Urinary bladder (tissue), 4 donors: ENCODE results near the gene CERK. TPM values are rescaled to one million over a fixed set of nuclear protein-coding genes. Genes with fewer than 3 reads are reported as not detected.
A peak's percentile ranks its signal among the peaks of the same experiment; 100 is the strongest.
"Not testable (repeated sequence)": the region's sequence is repeated elsewhere in the genome, so short reads cannot be mapped to it uniquely, and the experiment has no call there.

Experiments
- DNase-seq: peaks from one replicate; pipeline ENCODE4 v3.0.0-alpha.2; 2015; ENCODE audit errors: extremely low spot score
- H3K27ac ChIP-seq: one replicate; pipeline ENCODE4 v1.5.1; 2013; ENCODE audit warnings: low read depth, mild to moderate bottlenecking, moderate library complexity
- H3K36me3 ChIP-seq: one replicate; pipeline ENCODE4 v1.6.1; 2013; ENCODE audit warnings: mild to moderate bottlenecking, moderate library complexity; ENCODE audit not compliant: insufficient read depth
- H3K4me1 ChIP-seq: one replicate; pipeline ENCODE4 v1.6.1; 2013; ENCODE audit warnings: mild to moderate bottlenecking, moderate library complexity; ENCODE audit not compliant: insufficient read depth
- H3K4me3 ChIP-seq: one replicate; pipeline ENCODE4 v1.5.1; 2013; ENCODE audit warnings: low read depth, low read length
- WGBS: extraction: QIAGEN DNeasy Blood & Tissue Kit; methylation state at CpG from one replicate; pipeline ENCODE4 v1.1.7; 2013; 5-methylcytosine and 5-hydroxymethylcytosine counted together
- polyA plus RNA-seq: library from polyadenylated mRNA; stranded (reverse); fragments of 200-250 nt; gene quantifications from one replicate; pipeline ENCODE4 v1.2.3, GENCODE V29; 2013
- total RNA-seq: library from RNA; depleted of rRNA; stranded (reverse); fragments of >200 nt; gene quantifications from one replicate; pipeline ENCODE4 v1.2.3, GENCODE V29; 2014
- donor health status: healthy with polysubstance abuse.
- donor health status: healthy.

Gene CERK, protein sequence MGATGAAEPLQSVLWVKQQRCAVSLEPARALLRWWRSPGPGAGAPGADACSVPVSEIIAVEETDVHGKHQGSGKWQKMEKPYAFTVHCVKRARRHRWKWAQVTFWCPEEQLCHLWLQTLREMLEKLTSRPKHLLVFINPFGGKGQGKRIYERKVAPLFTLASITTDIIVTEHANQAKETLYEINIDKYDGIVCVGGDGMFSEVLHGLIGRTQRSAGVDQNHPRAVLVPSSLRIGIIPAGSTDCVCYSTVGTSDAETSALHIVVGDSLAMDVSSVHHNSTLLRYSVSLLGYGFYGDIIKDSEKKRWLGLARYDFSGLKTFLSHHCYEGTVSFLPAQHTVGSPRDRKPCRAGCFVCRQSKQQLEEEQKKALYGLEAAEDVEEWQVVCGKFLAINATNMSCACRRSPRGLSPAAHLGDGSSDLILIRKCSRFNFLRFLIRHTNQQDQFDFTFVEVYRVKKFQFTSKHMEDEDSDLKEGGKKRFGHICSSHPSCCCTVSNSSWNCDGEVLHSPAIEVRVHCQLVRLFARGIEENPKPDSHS
- total RNA-seq (25.4 TPM), polyA plus RNA-seq (22.3 TPM)

DNA sequence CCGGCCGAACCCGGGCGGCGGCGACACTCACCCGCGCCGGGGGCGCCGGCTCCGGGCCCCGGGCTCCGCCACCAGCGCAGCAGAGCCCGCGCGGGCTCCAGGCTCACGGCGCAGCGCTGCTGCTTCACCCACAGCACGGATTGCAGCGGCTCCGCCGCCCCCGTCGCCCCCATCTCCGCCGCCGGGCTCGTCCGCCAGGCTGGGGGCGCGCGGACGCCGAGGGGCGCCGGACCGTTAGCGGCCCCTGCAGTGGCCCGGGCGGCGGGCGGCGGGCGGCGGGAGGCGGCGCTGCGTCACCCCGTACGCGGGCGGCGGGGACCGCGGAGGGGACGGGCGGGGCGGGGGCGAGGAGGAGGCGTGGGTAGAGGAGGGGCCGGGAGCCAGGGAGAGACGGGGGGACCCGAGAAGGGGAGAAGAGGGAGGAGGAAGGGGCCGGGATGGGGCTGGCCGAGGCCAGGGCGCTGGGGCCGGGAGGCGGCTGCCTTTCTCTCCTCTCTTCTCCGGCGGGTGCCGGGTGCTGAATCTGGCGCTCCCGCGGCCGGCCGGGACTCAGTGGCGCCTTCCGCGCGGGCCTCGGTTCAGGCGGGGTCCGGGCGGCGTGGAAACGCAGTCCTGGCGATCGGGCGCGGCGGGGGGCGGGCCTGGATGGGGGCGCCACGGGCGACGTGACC lies at the start of gene CERK:
TSS of gene CERK (minus strand) at position 277 of the 671 bp plus-strand sequence. CDS start at position 173, 104 bp downstream.
- DNase-seq: no peak
- peak within 1 kb of the TSS; percentile 92 for H3K4me3 ChIP-seq
- under 1% methylated on average over 97 of the region's 99 CpGs for WGBS

DNA sequence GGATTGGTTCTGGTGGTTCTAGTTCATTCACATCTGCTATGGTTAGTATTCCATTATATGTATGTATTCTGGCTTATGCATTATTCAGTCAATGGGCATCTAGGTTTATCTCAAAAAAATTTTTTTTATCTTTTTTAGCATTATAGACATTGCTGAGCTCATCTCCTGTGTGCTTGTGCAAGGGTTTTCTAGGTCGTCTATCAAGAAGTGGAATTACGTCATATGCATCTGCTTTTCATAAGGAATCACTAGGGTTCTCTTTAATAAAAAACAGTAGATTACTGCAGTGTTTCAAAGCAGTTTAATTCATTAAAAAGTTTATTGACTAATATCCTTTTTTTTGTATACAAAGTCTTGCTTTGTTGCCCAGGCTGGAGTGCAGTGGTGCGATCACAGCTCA lies 45.7 kb upstream of the CERK start:
- Histone ChIP-seq H3K27ac (no peak overlapping the region), H3K36me3 (no peaks in the 10 kb centered on the region), H3K4me3 (no peak overlapping the region), H3K4me1 (no peaks in the 10 kb centered on the region)
- 95% methylated on average over 3 of the region's 3 CpGs for WGBS
- no peak for DNase-seq

More for the DNA sequence above, at the start of gene CERK:
- no peaks in the 10 kb centered on the region for H3K4me1 ChIP-seq
- H3K27ac ChIP-seq: peak within 1 kb of the TSS; percentile 85
- no peaks in the 10 kb centered on the region for H3K36me3 ChIP-seq

DNA sequence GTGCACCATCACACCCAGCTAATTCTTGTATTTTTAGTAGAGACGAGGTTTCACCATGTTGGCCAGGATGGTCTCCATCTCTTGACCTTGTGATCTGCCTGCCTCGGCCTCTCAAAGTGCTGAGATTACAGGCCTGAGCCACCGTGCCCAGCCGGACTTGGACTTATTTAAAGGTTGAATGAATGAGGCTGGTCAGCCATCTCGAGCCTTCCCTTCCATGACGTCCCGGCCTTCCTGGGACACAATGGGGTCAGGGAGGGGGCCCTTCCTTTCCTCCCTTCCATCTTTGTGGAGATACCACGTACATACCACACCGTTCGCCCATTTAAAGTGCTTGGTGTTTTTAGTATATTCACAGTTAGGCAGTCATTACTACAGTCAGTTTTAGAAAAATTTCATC lies 44.1 kb upstream of the CERK start:
- H3K27ac ChIP-seq, H3K4me1 ChIP-seq, H3K36me3 ChIP-seq, H3K4me3 ChIP-seq, DNase-seq: not testable (repeated sequence)
- 95% methylated on average over 10 of the region's 10 CpGs for WGBS

DNA sequence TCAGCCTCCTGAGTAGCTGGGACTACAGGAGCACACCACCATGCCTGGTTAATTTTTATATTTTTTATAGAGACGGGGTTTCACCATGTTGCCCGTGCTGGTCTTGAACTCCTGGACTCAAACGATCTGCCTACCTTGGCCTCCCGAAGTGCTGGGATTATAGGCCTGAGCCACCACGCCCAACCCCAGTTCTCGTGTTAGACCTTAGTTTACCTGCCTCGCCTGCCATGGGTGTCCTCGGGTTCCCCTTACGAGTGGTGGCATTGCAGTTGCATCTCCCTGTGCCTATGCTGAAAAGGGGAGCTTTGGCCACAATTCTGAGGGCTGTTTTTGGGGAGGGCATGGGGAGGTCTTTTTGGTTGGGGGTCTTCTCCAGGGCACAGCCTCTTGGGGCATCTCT lies 43.2 kb upstream of the CERK start:
- Histone ChIP-seq H3K27ac (no peak overlapping the region), H3K4me1 (no peaks in the 10 kb centered on the region), H3K4me3 (no peak overlapping the region), H3K36me3 (no peaks in the 10 kb centered on the region)
- WGBS: 96% methylated on average over 9 of the region's 9 CpGs
- DNase-seq: no peak

DNA sequence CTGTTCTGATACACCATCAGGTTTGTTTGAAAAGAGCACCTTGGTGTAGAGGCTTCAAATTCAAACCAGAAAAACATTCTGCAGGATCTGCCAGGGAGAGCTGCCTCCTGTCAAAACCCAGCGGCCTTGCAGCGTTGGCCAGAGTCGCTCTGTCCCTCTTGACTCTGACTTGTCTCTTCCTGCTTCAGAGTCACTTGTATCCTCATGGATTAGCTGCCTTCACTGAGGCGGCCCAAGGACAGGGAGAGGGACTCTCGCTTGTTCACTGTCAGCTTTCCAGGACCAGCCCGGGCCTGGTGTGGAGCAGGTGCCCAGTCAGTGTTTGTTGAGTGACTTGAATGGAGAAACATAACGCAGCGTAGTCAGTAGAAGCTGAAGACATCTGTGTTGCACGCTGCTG lies 42.4 kb upstream of the CERK start:
- Histone ChIP-seq H3K36me3 (no peaks in the 10 kb centered on the region), H3K27ac (no peak overlapping the region), H3K4me1 (no peaks in the 10 kb centered on the region), H3K4me3 (no peak overlapping the region)
- WGBS: 87% methylated on average over 9 of the region's 9 CpGs
- DNase-seq: no peak

DNA sequence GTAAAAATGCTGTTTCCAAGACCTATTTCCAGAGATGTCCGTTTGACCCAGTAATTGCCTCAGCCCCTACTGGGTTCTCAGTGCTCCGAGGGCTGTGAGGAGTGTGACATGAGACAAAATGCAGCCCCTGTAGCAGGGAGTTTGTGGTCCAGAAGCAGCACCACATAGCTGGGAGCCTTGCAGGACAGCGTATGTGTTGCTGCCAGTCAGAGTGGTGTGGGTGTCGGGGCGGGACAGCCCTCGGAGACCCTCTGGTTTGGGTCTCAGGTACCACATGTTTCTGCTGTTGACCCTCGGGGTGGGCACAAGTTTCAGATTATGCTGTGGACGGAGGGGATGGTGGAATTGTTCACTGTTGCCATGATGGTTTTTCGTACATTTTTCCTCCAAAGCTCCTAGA lies 41.6 kb upstream of the CERK start:
- no peak overlapping the region for H3K27ac ChIP-seq
- no peaks in the 10 kb centered on the region for H3K4me1 ChIP-seq
- H3K4me3 ChIP-seq: no peak overlapping the region
- no peaks in the 10 kb centered on the region for H3K36me3 ChIP-seq
- DNase-seq: no peak
- WGBS: 90% methylated on average over 9 of the region's 9 CpGs

DNA sequence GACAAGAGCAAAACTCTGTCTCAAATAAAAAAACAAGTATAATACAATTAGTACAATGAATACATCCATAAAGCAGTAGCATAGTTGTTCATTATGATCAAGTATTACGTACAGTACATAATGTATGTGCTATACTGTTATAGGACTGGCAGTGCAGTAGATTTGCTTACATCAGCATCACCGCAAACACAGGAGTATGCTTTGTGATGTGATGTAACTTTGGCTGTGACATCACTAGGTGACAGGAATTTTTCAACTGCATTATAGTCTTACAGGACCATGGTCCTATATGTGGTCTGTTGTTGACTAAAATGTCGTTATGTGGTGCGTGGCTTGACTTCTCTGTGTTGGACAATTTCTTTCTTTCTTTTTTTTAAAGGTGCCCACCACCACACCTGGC lies 41.0 kb upstream of the CERK start:
- Histone ChIP-seq H3K4me3 (no peak overlapping the region), H3K27ac (no peak overlapping the region), H3K4me1 (no peaks in the 10 kb centered on the region), H3K36me3 (no peaks in the 10 kb centered on the region)
- DNase-seq: no peak
- WGBS: 97% methylated on average over 4 of the region's 4 CpGs

DNA sequence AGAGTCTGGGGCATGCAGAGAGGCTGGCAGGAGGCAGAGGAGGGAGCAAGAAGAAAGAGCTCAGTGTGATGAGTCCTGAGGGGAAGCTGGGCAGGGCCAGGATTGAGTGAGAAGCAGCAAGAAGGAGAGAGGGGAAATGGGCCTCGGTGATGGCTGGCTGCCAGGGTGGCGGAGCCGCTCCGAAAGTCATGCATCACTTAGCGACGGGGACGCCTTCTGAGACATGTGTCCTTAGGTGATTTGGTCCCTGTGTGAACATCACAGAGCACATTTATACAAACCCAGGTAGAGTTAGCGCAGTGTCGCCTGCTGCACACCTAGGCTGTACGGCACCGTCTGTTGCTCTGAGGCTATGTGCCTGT lies 39.5 kb upstream of the CERK start:
- Histone ChIP-seq H3K4me3 (no peak overlapping the region), H3K4me1 (no peaks in the 10 kb centered on the region), H3K27ac (no peak overlapping the region), H3K36me3 (no peaks in the 10 kb centered on the region)
- DNase-seq: no peak
- 65% methylated on average over 11 of the region's 11 CpGs for WGBS

DNA sequence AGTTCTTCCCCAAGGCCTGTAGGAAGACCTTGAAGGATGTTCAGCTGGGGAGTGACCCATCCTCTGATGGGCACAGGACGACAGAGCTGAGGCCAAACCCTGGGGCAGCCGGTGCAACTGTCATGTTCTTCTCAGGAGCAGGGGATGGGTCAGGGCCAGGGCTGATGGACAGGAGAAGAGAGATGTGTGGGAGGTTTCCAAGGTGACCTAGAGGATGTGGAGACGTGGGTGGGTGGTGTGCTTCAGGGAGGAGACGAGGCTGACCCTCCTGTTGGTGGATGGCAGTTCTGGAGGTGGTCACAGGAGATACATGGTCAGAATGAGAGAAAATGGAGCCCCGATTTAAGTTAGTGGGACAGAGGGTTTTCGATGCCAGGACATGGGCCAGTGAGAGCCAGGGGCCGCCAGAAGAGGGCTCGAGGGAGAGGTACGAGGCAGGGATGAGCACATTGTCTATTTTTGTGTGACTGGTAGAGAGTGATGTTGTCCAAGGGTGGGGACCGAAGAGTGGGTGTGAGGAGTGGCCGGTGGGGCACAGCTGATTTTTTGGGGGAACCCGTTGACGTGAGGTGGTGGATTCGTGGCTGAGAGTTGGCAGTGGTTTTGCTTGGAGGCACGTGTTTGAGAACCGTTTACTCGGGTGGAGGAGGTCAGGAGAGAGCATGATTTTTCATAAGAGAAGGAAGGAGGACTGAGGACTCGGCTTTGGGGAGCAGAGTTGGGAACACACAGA lies 39.0 kb upstream of the CERK start:
- H3K36me3 ChIP-seq: no peaks in the 10 kb centered on the region
- H3K4me3 ChIP-seq: no peak overlapping the region
- no peak for DNase-seq
- no peaks in the 10 kb centered on the region for H3K4me1 ChIP-seq
- no peak overlapping the region for H3K27ac ChIP-seq
- WGBS: 79% methylated on average over 18 of the region's 18 CpGs

DNA sequence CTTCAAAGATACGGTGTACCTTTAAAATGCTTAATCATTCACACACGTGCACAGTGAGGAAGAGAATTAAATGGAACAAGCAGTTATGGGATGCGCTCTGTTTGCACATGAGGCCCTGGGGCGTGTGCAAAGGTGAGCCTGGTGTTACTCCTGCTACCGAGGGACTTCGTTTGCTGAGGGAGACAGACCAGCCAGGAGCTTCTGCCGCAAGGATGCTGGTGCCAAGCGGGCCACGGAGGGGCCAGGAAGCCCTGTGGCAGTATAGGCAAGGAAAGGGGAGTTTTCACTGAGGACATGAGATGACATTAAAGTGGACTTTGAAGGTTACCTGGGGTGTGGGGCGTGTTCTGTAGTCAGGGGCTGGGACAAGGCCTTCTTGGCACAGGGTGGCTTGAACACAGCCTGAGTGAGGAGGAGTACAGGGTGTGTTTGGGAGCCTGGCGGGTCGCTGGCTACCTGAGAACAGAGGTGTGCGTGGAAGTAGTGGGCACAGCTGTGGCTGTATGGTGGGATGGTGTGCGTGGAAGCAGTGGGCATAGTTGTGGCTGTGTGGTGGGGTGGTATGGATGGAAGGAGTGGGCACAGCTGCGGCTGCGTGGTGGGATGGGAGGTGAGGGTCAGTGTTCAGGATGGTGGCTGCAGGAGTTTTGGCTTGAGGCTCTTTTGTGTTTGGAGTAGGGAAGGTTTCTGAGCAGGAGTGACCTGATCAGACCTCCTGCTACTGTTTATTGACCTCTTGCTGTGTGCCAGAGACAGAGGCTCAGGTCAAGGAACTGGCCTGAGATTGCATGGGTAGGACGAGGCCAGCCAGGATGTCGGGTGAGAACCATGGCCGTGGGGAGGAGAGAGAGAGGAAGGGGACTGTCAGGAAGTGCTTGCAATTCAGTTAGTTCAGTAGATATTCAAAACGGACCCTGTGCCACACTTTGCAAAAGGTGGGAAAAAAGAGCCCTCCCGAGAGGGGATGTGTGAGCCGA lies 38.1 kb upstream of the CERK start:
- no peak overlapping the region for H3K4me3 ChIP-seq
- H3K4me1 ChIP-seq: no peaks in the 10 kb centered on the region
- H3K36me3 ChIP-seq: no peaks in the 10 kb centered on the region
- H3K27ac ChIP-seq: no peak overlapping the region
- WGBS: 85% methylated on average over 22 of the region's 22 CpGs
- DNase-seq: no peak

DNA sequence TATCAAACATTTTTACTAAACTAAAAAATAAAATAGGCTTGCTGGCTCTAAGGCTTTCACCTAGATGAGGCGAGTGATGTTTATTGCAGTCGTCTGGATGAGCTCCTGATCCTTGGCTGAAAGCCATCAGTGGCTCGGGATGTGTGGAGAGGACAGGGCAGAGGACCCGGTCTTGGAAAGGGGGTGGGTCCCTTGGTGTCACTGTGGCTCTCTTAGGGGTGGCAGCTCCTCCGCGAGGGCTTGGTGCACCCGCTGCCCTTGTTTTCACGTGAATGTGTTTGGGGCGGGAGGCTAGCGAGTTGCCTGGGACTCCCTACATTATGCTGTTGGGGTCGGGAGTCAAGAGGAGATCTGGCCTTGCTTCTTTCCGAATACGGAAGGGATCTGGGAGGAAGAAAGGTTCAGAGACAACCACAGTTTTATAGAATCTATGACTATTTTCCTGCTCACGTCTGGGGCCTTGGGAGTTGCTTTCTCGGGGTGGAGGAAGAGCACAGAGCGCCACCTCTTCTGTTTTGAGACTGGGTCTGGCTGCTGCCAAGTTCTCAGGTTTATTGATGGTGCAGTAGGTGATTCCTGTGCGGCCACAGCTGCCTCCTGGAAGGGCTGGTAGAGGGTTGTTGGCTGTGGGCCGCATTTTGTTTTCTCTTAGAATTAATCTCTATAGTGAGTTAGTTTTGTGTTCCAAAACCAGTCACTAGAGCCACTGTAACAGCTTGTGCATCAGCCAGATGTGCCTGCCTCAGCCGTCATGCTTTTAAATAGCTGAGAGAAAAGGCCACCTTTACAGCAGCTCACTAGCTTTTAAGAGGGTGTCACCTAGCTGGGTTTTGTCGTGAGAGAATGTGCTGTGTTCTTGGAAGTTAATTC lies 37.2 kb upstream of the CERK start:
- H3K4me3 ChIP-seq: no peak overlapping the region
- no peak overlapping the region for H3K27ac ChIP-seq
- DNase-seq: no peak
- 79% methylated on average over 20 of the region's 20 CpGs for WGBS
- no peaks in the 10 kb centered on the region for H3K4me1 ChIP-seq
- no peaks in the 10 kb centered on the region for H3K36me3 ChIP-seq

DNA sequence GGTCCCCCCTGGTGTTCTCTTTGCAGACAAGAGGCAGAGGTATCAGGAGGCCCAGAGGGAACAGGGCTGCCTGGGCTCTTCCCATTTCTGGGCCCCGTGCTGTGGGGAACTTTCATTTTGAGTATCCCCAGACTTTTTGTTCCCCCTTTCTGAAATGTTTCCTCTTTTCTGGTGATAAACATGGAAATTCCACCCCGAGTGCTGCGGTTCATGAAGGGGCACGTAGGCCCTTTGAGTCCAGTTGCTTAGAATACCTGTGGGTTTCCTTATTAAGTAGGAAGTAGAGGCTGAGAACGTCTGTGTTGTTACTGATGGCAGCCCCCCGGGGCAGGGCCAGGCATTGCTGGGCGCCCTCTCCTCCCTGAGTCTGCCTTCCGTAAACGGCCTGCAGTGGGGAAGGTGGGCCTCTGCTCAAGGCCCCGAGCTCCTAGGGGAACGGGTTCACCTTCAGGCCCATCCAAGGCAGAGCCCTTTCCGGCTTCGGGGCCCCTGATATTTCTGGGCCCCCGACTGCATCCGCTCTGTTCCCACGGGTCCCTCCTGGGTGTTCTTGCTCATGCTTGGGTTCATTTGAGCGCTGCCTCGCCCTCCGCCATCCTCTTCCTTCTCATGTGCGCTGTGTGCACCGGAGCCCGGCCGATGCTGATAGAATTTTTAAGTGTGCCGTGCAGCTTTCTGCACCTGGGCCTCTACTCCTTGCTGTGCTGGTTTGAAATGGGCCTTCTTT lies 36.4 kb upstream of the CERK start:
- DNase-seq: no peak
- Histone ChIP-seq H3K4me1 (no peaks in the 10 kb centered on the region), H3K4me3 (no peak overlapping the region), H3K27ac (no peak overlapping the region), H3K36me3 (no peaks in the 10 kb centered on the region)
- 83% methylated on average over 24 of the region's 24 CpGs for WGBS
